ENCODE measurements around the gene FAM131C. TPM values are rescaled to one million over a fixed set of nuclear protein-coding genes. Genes with fewer than 3 reads are reported as not detected.

FAM131C gene
- total and polyA plus RNA-seq, 8 donors, result 0.35 to 0.37 TPM; not detected in 6

DNA sequence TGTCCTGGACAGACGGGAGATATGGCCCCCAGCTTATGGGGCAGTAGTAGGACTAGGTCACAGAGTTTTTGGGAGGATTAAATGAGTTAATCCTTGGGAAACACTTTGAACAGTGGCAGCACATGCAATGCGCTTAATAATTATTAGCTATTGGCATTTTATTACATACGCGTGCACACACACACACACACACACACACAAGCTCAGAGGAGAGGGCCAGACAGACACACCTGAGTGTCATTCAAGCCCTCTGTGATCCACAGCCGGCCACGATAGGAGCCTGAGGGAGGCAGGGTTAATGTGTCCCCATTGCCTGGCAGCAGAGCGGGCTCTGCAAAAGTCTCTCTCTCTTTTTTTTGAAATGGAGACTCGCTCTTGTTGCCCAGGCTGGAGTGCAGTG lies 44.5 kb upstream of the FAM131C start:
- no peak for DNase-seq
- WGBS, 5 donors, result 85 to 95% (median 89%) methylated on average over 8 of the region's 8 CpGs

DNA sequence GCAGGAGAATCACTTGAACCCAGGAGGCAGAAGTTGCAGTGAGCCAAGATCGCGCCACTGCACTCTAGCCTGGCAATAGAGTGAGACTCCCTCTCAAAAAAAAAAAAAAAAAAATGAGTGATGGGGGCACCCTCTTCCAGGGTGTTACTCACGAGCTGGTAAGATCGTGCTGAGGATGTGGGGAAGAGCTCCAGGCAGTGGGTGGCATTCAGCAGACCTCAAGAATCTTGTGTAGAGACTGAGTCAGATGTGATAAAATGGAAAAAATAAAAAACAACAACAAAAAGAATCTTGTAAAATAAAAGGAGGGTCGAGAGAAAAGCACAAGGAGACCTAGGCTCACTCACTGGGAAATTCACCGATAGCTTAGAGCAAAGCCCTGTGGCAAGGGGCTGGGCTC lies 43.9 kb upstream of the FAM131C start:
- no peak overlapping the region for H3K4me3 ChIP-seq
- intact Hi-C loops (cut with DNase I; ENCODE audit: low total_unique reads), result no loop called here
- no peaks in the 10 kb centered on the region for H3K9me3 ChIP-seq
- no peak overlapping the region for H3K27ac ChIP-seq
- no peaks in the 10 kb centered on the region for H3K36me3 ChIP-seq
- peaks cover 9 to 23% (median 19%) of the 10 kb centered on the region in 4 donors for H3K4me1 ChIP-seq
- no peak for TF ChIP-seq EP300 (IDR thresholded peaks at IDR 0.05)
- TF ChIP-seq, protein P1, sequence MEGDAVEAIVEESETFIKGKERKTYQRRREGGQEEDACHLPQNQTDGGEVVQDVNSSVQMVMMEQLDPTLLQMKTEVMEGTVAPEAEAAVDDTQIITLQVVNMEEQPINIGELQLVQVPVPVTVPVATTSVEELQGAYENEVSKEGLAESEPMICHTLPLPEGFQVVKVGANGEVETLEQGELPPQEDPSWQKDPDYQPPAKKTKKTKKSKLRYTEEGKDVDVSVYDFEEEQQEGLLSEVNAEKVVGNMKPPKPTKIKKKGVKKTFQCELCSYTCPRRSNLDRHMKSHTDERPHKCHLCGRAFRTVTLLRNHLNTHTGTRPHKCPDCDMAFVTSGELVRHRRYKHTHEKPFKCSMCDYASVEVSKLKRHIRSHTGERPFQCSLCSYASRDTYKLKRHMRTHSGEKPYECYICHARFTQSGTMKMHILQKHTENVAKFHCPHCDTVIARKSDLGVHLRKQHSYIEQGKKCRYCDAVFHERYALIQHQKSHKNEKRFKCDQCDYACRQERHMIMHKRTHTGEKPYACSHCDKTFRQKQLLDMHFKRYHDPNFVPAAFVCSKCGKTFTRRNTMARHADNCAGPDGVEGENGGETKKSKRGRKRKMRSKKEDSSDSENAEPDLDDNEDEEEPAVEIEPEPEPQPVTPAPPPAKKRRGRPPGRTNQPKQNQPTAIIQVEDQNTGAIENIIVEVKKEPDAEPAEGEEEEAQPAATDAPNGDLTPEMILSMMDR (IDR thresholded peaks at IDR 0.05), result no peak
- TF ChIP-seq POLR2A (IDR thresholded peaks at IDR 0.05), result no peak
- no peak for TF ChIP-seq POLR2AphosphoS5 (IDR thresholded peaks at IDR 0.05)
- 80 to 87% (median 85%) methylated on average over 6 of the region's 6 CpGs for WGBS, 5 donors
- no peak for DNase-seq
- no peaks in the 10 kb centered on the region for H3K27me3 ChIP-seq

More for the DNA sequence above, 44.5 kb upstream of the FAM131C start:
- H3K4me1 ChIP-seq, result peaks cover 9 to 29% (median 25%) of the 10 kb centered on the region in 4 donors
- no peak overlapping the region for H3K4me3 ChIP-seq
- H3K36me3 ChIP-seq, result no peaks in the 10 kb centered on the region
- no peak overlapping the region for H3K27ac ChIP-seq
- intact Hi-C loops (cut with DNase I; ENCODE audit: low total_unique reads), result no loop called here
- no peaks in the 10 kb centered on the region for H3K27me3 ChIP-seq
- no peaks in the 10 kb centered on the region for H3K9me3 ChIP-seq
- TF ChIP-seq POLR2A (IDR thresholded peaks at IDR 0.05), result no peak

DNA sequence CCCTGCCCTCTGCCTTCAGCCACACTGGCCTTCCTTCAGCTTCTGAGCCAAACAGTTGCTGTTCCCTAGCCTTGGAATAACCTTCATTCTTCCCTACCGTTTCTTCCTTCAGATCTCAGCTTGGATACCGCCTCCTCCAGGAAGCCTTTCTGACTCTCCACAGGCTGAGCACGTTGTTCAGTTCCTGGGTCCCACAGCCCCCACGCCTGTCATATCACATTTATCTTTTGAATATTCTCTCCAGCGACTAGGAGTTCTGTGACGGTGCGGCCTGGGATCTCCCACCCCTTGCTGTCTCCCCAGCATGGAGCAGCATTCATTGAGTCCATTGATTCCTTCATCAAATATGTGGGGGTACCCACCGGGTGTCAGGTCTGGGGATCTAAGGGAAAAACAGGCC lies 43.2 kb upstream of the FAM131C start:
- no peaks in the 10 kb centered on the region for H3K27me3 ChIP-seq
- no peak overlapping the region for H3K4me3 ChIP-seq
- peaks cover 9 to 16% (median 13%) of the 10 kb centered on the region in 4 donors for H3K4me1 ChIP-seq
- no peaks in the 10 kb centered on the region for H3K36me3 ChIP-seq
- DNase-seq, result no peak
- intact Hi-C loops (cut with DNase I; ENCODE audit: low total_unique reads), result no loop called here
- 84 to 91% (median 85%) methylated on average over 8 of the region's 8 CpGs for WGBS, 5 donors
- TF ChIP-seq EP300 (IDR thresholded peaks at IDR 0.05), result no peak
- no peak for TF ChIP-seq POLR2AphosphoS5 (IDR thresholded peaks at IDR 0.05)
- no peak for TF ChIP-seq POLR2A (IDR thresholded peaks at IDR 0.05)
- TF ChIP-seq, protein P1 (IDR thresholded peaks at IDR 0.05), result no peak
- no peak overlapping the region for H3K27ac ChIP-seq
- no peaks in the 10 kb centered on the region for H3K9me3 ChIP-seq

DNA sequence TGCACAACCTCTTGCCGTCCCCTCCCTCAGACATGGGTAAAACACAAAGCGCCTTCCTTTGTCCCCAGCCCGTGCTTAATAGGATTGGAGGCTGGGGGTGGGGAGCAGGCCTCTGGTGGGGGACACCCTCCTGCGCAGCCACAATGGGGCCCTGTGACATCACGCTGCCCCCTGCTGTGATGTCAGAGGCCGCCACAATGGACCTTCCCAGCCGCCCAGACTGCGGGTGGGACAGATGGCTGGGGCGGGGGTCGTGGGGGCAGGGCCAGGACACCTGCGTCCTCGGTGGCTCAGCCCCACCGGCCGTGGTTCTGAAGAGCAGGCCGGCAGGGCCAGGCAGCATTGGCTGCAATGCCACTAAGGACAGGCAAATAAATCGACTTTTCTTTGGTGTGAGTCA lies 42.6 kb upstream of the FAM131C start:
- intact Hi-C loops (cut with DNase I; ENCODE audit: low total_unique reads), result no loop called here

DNA sequence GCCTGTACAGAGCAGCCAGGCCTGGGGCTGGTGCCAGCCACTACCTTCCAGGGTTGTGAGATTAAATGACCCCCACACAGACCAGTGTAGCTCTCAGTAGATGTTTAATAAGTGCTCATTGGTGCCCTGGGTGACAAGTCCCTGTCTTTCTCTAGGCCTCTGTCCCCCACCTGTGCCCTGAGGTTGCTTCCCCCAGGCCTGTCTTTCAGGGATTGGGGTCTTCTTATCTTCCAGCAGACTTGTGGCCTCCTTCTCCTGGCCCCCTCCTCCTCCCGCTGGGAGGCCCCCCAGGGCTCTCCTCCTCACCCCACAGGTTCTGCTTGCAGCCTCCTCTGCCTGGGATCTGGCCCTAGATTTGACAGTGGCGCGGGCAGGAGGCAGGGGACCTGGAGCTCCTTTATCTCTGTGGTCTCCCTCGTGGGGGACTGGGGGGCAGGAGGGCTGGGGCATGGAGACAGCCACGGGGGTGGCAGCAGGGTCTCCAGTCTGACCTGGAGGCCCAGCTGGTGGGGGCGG lies 42.1 kb upstream of the FAM131C start:
- intact Hi-C loops (cut with DNase I; ENCODE audit: low total_unique reads), result no loop called here
- H3K27ac ChIP-seq, result no peak overlapping the region
- H3K27me3 ChIP-seq, result no peaks in the 10 kb centered on the region
- peaks cover under 1 to 5% (median 2%) of the 10 kb centered on the region in 4 donors for H3K4me1 ChIP-seq
- peak in 1 of 2 donors; percentile 9 for DNase-seq
- TF ChIP-seq EP300 (IDR thresholded peaks at IDR 0.05) (no peak), POLR2AphosphoS5 (IDR thresholded peaks at IDR 0.05) (no peak)
- TF ChIP-seq, protein P1 (IDR thresholded peaks at IDR 0.05), result no peak
- no peak overlapping the region for H3K4me3 ChIP-seq
- no peaks in the 10 kb centered on the region for H3K9me3 ChIP-seq
- 64 to 83% (median 70%) methylated on average over 5 to 6 of the region's 6 CpGs for WGBS, 5 donors
- H3K36me3 ChIP-seq, result no peaks in the 10 kb centered on the region

More for the DNA sequence above, 42.6 kb upstream of the FAM131C start:
- Histone ChIP-seq H3K4me1 (peaks cover 5 to 9% (median 7%) of the 10 kb centered on the region in 4 donors), H3K4me3 (no peak overlapping the region), H3K9me3 (no peaks in the 10 kb centered on the region), H3K36me3 (no peaks in the 10 kb centered on the region), H3K27ac (no peak overlapping the region), H3K27me3 (no peaks in the 10 kb centered on the region)
- DNase-seq, result no peak
- WGBS, 5 donors, result 66 to 83% (median 80%) methylated on average over 7 to 16 of the region's 16 CpGs
- TF ChIP-seq POLR2A (IDR thresholded peaks at IDR 0.05), result no peak
- TF ChIP-seq, protein P1 (IDR thresholded peaks at IDR 0.05), result no peak

Measured in stomach (tissue), 9 donors.